ENCODE data around the gene IGBP1.
"Not testable (repeated sequence)": the region's sequence is repeated elsewhere in the genome, so short reads cannot be mapped to it uniquely, and the experiment has no call there.

The IGBP1 gene

DNA sequence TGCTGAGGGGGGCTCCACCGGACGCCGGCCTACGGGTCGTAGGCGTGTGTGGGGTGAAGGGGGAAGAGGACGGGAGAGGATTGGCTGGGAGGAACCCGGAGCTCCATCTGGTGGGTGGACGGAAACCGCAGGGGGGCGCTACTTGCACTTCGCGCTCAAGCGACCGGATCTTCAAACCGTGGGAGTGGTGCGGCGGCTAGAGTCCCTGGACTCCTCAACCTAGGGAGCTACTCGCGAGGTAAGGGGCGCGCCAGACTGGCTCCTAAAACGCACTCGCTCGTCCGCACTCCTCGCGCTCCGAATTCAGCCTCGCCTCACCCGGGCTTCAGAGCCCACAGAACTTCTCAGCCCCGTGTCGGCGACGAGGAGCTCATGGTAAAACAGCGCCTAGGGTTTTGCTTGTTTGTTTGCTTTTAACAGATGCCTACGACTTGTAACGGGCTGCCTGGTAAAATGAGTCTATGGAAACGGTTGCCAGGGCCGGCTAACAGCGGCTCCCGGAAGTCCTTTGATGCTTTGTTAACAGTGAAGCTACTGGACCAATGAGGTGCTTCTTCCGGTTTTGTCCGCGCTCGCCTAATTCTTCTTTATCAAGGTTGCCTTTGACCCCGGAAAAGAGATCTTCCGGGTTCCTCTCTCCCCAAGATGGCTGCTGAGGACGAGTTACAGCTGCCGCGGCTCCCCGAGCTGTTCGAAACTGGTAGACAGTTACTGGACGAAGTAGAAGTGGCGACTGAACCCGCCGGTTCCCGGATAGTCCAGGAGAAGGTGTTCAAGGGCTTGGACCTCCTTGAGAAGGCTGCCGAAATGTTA is at the start of gene IGBP1:
Gene IGBP1, plus strand, starts transcription at position 145 of the 813 bp plus-strand sequence. Its CDS starts 501 bp downstream, at position 646.
- DNase-seq (peak; percentile 74), ATAC-seq (peak; percentile 86)

DNA sequence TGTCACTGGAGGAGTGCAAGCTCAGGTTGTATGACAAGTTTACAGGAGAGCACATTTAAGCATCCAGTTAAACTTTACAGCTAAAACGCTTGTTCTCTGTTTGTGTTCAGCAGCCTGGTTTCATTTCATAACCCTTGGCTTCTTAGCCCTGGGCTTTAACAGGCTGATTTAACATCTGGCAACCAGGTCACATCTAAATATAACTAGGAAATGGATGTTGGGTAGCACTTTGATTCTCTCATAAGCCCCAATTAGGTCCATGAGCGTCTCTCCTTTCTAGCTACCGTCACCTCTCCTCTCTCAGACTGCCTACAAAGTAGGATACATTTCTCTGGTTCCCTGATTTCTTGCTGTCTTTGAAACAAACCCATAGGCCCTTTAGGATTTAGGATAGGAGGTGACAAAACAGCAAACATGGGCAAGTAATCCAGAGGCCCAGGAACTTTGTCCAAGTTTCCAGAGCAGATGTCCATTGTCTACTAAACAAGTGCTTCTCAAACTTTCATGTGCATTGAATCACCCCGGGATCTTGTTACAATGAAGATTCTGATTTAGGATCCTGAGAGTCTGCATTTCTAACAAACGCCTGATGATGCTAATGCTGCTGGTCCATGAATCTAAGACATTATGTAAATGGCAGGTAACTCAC is 48.5 kb upstream of the IGBP1 start:
- DNase-seq (no peak), ATAC-seq (no peak)

DNA sequence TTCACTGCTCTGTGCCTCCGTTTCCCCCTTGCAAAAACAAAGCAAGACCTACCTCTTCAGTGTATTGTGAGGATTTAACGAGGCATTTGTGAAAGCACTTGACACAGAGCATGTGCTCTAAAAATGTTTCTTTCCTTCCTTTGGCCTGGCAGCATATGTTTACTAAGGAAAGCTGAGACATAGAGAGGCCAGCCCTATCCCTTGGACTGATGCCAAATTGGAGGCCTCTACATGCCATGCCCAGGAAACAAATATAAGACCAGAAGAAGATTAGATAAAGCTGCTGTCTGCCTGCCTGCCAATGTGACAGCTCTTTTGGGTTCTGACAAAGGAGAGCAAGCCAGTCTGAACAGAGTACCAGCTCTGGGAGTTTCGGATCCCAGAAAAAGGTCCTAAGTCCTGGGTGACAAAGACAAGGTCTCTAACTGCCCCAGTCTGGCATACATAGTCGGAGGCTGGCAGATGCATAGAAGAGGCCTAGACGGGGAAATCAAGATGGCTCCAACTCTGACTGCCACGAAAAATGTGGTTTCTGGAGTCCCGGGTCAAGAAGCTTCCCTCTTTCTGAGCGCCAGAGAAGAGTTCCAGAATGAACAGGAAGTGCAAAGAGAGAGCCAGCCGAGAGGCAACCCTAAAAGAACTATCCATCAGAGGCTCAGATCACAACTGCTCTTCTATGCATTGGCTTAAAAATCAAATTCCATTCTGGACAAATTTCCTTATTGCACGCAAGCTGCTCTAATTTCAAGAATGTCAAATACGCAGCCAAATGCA is 45.2 kb upstream of the IGBP1 start:
- ATAC-seq (no peak), DNase-seq (no peak)

DNA sequence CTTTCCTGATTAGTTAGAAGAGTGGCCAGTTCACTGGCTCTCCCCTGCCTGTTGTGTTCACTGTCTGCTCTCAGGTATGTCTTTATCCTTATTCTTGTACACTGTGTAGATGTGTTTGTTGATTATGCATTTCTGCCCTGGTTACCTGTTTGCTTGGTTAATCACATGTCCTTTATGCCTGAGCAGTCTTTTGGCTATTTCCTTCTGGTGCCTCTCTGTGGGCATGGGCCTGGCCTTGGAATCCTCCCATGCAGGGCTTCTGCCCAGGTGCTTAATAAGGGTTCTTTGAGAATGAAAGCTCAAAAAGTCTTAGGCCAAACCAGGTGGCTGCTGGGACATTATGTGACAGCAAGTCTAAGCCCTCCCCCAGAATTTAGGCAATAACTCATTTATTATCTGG is 44.5 kb upstream of the IGBP1 start:
- no peak for DNase-seq
- no peak for ATAC-seq

DNA sequence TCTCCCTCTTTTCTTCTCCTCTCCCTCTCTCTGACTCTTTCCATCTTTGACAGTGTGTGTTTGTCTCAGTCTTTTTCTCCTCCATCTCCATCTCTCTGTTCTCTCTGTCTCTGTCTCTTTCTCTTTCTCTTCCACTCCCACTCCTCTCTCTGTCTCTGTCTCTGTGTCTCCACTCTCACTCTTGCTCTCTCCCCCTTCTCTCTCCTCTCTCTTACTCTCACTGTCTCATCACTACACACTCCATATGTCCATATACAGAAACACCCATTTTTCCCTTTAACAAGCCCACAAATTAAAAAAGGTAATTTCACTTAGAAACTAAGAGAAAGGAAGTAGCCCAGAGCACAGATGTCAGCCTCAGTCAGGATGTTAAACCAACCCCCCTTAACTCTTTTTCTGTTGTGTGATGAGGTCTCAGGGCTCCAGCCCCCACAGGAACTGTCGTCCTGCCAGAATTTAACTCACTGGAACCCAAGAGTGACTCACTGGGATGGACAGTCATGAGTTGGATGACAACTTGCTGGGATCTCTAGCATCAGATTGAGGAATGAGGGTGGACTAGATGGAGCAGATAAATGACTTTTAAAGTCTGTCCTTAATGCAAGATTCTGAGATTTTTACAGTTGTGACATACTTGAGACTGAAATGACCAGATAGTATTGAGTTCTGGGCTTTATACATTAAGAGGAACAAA is 43.5 kb upstream of the IGBP1 start:
- no peak for DNase-seq
- no peak for ATAC-seq

DNA sequence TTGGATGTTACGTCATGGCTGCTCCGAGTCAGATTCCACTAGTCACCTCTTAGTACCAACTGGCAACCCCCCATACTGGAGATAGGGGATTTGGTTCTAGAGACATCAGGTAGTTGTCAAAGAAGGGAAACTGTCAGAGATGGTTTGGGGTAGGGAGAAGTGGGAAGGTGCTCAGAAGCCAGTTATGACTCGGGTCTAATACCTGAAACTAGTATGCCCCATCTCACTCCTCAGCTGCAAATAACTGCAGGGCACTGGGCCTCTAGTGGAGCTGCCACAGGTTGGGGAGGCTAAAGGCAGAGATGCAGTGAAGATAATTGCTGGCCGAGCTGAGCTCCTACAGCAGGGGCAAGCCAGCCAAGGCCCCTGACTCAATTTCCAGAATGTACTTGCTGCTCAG is 41.0 kb upstream of the IGBP1 start:
- ATAC-seq, result no peak
- DNase-seq, result no peak

DNA sequence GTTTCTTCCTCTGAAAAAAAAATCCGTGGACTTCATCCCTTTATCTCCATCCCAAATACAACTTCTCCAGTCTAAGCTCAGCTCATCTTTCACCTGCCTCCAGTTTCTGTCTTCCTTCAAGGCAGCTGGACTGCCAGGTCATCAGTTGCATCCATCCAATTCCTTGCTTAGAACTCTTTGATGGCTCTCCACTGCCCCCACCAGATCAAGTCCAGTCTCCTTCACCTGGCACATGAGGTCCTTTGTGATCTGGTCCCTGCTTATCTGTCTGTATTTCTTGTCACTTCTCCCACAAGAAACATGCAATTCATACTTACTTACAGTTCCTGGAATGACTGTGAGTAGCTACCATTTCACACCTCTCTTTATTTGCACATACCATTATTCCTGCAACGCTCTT is 37.2 kb upstream of the IGBP1 start:
- ATAC-seq (no peak), DNase-seq (no peak)

DNA sequence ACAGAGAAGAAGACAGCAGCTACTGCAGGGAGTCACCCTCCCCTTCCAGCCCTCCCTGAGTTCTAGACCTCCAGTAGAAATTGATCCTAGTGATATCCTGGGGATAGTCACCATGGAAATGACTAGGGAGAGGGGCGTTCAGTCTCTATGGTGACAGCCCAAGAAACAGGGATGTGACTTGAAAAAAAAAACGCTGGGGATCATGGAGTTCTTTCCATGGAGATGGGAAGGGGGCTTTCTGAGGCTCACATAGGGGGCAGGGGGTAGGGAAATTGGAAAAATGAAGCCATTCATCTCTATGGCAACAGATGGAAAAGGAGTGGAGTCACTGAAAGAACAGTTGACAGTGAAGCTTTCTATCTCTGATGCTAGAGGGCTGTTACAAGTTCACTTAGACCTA is 28.0 kb upstream of the IGBP1 start:
- DNase-seq (no peak), ATAC-seq (no peak)

DNA sequence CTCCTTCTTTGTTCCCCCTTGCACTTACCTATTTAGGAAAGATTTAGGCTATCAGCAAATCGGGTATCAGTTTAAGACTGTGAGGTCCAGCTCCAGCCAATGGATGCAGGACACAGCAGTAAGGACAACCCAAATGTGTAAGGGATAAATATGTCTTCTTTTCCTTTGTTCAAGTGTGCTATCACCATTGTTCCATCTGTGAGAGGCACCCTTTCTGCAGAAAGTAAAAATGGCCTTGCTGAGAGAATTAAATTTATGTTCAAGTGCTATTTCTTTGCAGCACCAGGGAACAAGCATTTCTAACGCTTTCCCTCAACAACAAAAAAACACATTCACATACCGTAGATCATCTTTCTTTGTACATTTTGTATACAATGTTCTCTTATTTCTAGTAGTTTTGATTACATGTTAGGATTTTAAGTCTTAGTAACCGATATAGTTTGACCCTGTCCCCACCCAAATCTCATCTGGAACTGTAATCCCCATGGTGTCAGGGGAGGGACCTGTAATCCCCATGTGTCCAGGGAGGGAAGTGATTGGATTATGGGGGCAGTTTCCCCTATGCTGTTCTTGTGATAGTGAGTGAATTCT is 21.7 kb upstream of the IGBP1 start:
- not testable (repeated sequence) for DNase-seq, ATAC-seq

DNA sequence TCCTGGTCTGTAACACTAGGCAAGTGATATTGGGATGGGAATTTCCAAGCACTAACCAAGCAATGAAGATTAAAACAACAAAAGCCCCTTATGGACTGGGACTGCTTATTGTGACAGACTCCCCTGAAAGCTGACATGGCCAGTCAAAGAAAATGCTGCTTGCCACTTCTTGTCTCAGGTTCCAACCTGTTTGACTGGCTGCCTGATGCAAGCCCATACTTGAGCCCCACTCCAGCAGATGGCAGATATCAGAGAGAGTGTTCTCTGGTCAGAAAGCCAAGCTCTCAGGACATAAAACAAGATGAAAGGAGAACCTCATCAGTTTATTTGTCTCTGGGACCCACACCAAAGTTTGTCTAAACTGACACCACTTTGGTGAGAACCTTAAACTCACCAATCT is 15.5 kb upstream of the IGBP1 start:
- ATAC-seq (no peak), DNase-seq (no peak)

DNA sequence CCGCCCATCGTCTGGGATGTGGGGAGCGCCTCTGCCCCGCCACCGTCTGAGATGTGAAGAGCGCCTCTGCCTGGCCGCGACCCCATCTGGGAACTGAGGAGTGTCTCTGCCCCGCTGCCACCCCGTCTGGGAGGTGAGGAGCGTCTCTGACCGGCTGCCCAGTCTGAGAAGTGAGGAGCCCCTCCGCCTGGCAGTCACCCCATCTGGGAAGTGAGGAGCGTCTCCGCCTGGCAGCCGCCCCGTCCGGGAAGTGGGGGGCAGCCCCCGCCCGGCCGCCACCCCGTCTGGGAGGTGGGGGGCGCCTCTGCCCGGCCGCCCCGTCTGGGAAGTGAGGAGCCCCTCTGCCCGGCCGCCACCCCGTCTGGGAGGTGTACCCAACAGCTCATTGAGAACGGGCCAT is 10.2 kb upstream of the IGBP1 start:
- ATAC-seq, DNase-seq: not testable (repeated sequence)

DNA sequence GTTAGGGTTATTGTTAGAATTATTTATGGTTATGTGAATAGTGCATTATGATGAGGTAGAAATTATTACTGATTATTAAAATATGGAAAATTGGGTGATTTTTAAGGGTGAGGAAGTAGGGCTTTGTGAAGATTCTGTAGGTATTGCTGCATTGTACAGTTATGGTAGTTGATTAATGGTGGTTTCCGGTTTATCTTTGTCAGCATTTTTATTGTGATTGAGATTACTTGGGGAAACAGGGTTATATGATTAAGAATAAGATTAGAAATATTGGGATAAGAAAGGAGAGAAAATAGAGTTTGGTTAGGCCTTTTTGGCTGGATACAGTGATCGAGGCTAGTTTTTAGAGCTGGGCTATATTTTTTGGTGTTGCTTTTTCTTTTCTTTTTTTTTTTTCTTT is 8.6 kb upstream of the IGBP1 start:
- ATAC-seq (no peak), DNase-seq (no peak)

DNA sequence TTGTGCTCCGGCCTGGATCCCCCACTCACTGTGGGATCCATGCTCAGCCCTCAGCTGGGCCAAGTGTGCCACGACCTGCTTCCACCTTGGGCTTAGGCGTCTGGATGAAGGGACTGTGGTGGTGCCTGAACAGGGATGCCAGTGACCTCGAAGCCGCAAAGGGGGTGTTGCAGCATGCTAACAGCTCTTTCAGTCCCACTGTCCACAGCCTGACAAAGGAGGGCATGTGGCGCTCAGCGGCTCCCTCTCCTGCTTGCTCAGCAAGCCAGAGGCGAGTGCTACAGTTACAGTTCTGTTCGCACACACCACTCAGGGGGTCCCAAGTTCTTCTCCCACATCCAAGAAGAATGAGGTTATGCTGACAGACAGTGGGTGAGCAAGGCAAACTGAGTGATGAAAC is 5.2 kb upstream of the IGBP1 start:
- ATAC-seq, result no peak
- DNase-seq, result no peak

DNA sequence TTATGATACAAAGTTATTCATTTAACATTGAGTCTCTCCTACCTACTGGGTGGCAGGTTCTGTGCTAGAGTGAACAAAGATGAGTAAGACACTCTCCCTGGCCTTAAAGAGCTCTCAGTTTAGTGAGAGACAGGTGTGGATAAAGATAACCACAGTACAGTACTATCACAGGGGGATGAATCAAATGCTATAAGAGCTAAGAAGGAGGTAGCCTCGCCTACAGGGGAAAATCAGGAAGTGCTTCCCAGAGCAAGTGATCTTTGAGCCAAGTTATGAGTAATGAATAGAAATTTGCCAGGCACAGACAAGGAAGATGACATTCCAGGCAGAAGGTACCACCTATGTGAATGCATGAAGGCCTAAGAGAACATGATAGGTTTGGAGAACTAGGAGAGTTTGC is 3.4 kb upstream of the IGBP1 start:
- no peak for DNase-seq

DNA sequence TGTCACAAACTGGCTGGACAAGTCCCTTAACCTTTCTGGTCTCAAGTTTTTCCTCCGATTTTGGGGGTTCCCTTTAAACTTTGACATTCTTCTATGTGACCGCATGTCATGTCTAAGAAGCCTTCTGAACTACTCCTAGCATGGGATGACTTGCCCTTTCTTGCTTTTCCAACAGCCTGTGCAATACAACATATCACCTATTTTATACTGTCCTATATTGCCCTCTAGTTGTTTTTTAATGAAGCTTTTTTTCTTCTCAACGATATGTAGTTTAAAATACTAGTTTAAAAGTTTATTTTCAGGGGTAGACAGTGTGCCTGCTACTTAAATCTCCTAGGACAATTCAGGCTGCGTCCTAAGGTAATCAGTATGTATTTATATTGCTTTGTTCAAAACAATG is 1.0 kb upstream of the IGBP1 start:
- ATAC-seq, result no peak
- DNase-seq, result no peak

More for the DNA sequence above, 3.4 kb upstream of the IGBP1 start:
- ATAC-seq, result no peak

DNA sequence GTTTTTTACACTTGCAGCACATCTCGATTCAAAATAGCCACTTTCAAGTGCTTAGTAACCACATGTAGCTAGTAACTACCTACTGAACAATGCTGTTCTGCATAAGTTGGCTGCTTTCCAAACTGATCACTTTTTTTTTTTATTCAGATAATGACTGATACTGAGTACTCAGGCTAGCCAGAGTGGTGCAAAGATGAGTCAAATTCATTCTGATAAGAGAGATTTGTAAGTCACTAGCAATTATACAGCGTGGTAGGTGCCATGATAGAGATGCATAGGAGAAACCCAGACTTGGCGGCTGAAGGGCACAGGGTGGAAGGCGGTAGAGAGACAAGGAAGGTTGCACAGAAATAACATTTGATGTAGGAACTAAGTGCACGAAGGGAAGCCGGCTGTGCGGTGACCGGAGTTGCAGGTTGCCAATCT is 357 bp upstream of the IGBP1 start:
- no peak for DNase-seq
- ATAC-seq, result peak; percentile 70

DNA sequence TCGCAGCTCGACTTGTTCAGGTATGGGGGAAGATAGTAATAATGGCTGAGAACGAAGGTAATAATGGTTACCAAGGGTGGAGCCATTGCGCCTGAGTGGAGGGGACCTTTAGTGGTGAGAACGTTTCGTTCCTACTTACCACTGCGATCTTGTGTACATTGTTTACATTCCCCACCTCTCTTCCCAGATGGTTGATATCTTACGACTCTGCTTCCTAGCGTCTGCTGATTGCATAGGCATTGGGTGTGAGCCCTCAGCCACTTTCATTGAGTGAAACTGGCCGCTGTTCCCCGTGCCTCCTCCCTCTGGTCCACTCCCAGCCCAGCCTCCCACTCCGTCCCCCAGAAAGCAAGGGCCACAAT is 850 bp downstream of the IGBP1 start:
- DNase-seq, result peak; percentile 3
- ATAC-seq, result no peak

DNA sequence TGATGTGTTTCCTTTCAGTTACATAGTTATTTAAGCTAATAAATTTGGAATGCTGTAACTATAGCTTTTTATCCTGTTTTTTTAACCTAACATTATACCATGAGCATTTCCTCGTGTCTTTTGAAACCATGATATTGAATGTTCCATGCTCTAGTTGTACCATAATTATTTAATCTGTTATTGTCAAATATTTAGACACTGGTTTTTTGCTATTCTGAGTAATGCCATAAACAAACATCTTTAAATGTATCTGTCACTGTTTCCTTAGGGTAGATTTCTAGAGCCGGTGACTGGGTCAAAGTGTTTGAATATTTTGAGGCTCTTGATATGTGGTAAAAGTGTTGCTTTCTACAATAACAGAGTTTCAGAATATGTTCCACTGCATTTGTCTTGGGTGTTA is 5.4 kb downstream of the IGBP1 start:
- DNase-seq (no peak), ATAC-seq (no peak)

DNA sequence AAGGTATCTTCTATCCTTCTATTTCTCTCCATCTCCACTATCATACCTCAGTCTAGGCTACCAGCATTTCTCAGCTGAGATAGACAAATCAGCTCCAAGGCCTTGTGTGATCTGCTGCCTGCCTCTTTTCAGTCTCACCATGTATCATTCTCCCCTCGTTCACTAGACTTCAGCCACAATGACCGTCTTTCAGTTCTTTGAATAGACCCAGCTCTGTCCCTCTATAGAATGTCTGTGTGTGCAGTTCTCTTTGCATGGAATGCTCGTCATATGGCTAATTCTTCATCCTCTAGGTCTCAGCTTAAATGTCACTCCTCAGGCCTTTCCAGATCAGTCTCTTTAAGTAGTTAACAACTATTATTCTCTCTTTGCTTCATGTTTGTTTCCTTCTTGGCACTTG is 6.5 kb downstream of the IGBP1 start:
- ATAC-seq (no peak), DNase-seq (no peak)

DNA sequence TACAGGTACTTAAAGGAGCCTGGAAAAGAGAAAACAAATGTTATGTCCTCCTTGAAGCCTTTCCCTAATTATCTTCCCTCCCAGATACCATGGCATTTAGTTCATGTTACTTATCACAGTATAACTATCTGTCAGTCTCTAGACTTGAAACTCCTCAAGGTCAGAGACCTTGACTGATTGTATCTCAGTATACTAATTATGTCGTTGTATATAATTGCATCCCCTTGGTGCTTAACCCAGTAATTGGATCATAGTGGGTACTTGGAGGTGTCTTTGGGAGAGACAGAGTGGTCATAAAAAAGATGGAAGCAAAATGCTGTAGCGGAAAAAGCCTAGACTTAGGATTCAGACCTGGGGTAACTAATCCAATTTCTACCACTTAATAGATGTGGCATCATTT is 8.1 kb downstream of the IGBP1 start:
- no peak for DNase-seq
- ATAC-seq, result no peak

DNA sequence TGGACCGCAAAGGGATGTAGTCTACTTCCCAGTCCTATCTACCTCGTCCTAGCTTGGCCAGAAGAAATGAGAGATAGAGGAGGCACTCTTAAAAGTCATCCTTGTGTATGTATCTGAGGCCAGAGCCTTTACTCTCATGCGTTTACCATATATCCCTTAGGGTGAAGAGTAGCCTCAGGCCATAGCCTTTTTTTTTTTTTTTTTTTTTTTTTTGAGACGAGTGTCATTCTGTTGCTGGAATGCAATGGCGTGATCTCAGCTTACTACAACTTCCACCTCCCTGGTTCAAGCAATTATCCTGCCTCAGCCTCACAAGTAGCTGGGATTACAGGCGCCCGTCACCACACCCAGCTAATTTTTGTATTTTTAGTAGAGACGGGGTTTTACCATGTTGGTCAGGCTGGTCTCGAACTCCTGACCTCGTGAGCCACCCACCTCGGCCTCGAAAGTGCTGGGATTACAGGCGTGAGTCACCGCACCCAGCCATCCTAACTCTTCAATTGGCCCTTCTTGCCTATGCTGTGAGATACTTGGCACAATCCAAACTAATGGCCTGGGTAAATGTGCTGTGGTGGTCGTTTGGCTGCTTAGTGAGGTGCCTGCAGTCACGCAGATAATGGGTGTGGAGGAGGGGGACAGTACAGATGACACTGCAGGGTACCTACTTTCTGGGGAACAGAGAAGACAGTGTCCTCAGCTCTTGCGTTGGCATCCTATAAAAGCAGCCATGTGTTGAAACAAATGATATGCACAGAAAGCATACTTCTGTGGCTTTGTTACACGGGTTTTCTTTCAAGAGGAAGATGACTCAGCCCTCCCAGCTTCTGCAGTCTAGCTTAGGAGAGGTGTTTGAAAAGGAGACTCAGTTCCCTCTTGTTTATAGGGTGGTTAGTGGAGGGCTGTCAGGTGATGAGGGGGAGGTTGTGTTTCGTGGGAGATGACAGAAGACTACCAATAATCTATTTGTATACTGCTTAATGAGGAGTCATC is 33.6 kb downstream of the IGBP1 start:
- ATAC-seq, result peak; percentile 52

More for the DNA sequence above, 33.6 kb downstream of the IGBP1 start:
- no peak for DNase-seq

All from stimulated activated naive CD8-positive, alpha-beta T cell treated with anti-CD3 and anti-CD28 coated beads, Interleukin-15, Interleukin-2, amounts not matched to agents 100 U/mL and 50 U/mL, for 24 hours (primary cell).